HG03064 (cell line): Measurements from ENCODE around the gene CCT3.

Experiments
- ATAC-seq: cut with Tn5 transposase; IDR thresholded peaks from one replicate; pipeline ENCODE4 v1.9.1; 2021; ENCODE audit warnings: low read depth; ENCODE audit not compliant: unreplicated experiment

The CCT3 gene

GRCh38 chr1:156282479-156283222, 55.4 kb downstream of the CCT3 start, which contains the start of gene SMG5:
TSS of gene SMG5 (minus strand) at chr1:156282825. CDS start at chr1:156282680, 145 bp downstream.
- peak; percentile 77 for ATAC-seq

GRCh38 chr1:156281693-156282478, 56.2 kb downstream of the CCT3 start:
- ATAC-seq: no peak

GRCh38 chr1:156281281-156281680, 56.8 kb downstream of the CCT3 start:
- ATAC-seq: peak; percentile 40

GRCh38 chr1:156279837-156280236, 58.3 kb downstream of the CCT3 start:
- no peak for ATAC-seq

GRCh38 chr1:156276966-156277381, 61.1 kb downstream of the CCT3 start:
- ATAC-seq: no peak

- no peak for ATAC-seq
Observed at GRCh38 chr1:156276532-156276931, 61.6 kb downstream of the CCT3 start.

GRCh38 chr1:156270314-156270713, 67.8 kb downstream of the CCT3 start:
- no peak for ATAC-seq

- no peak for ATAC-seq
Observed at GRCh38 chr1:156268336-156268735, 69.8 kb downstream of the CCT3 start.

- no peak for ATAC-seq
Observed at GRCh38 chr1:156266051-156266450, 72.0 kb downstream of the CCT3 start.

GRCh38 chr1:156263288-156263655, 74.8 kb downstream of the CCT3 start:
- ATAC-seq: no peak

GRCh38 chr1:156262461-156263287, 75.4 kb downstream of the CCT3 start:
- no peak for ATAC-seq

- ATAC-seq: no peak
Observed at GRCh38 chr1:156260896-156261295, 77.2 kb downstream of the CCT3 start.

GRCh38 chr1:156259805-156260204, 78.3 kb downstream of the CCT3 start:
- no peak for ATAC-seq
